Neuron (in vitro differentiated cells): Measurements from ENCODE around the gene LRRC38.
"Not testable (repeated sequence)": the region's sequence is repeated elsewhere in the genome, so short reads cannot be mapped to it uniquely, and the experiment has no call there.

Experiments
- H2AFZ ChIP-seq: one replicate; pipeline ENCODE4 v1.6.1; 2013; ENCODE audit warnings: low read depth, mild to moderate bottlenecking, inconsistent platforms, low read length, moderate library complexity
- H3K27me3 ChIP-seq: one replicate; pipeline ENCODE4 v1.6.1; 2013; ENCODE audit warnings: low read length; ENCODE audit not compliant: insufficient read depth
- H3K36me3 ChIP-seq: one replicate; pipeline ENCODE4 v1.6.1; 2013; ENCODE audit warnings: low read length; ENCODE audit not compliant: insufficient read depth
- H3K4me1 ChIP-seq: one replicate; pipeline ENCODE4 v1.6.1; 2013; ENCODE audit warnings: low read length; ENCODE audit not compliant: insufficient read depth
- H3K4me3 ChIP-seq: 2 replicates; pipeline ENCODE4 v1.5.1; 2013; ENCODE audit warnings: mild to moderate bottlenecking, low read length, moderate library complexity
- H3K9me3 ChIP-seq: one replicate; pipeline ENCODE4 v1.6.1; 2013; ENCODE audit warnings: low read length

Gene LRRC38

GRCh38 chr1:13482600-13482999, 31.2 kb downstream of the LRRC38 start:
- H3K36me3 ChIP-seq: no peaks in the 10 kb centered on the region
- H2AFZ ChIP-seq: no peak overlapping the region
- no peaks in the 10 kb centered on the region for H3K4me1 ChIP-seq
- H3K27me3 ChIP-seq: no peaks in the 10 kb centered on the region
- H3K9me3 ChIP-seq: peaks cover 2% of the 10 kb centered on the region
- H3K4me3 ChIP-seq: no peak overlapping the region

- H3K36me3 ChIP-seq: no peaks in the 10 kb centered on the region
- peaks cover 2% of the 10 kb centered on the region for H3K9me3 ChIP-seq
- no peak overlapping the region for H2AFZ ChIP-seq
- H3K27me3 ChIP-seq: no peaks in the 10 kb centered on the region
- no peaks in the 10 kb centered on the region for H3K4me1 ChIP-seq
- no peak overlapping the region for H3K4me3 ChIP-seq
Observed at GRCh38 chr1:13479171-13479856, 34.5 kb downstream of the LRRC38 start.

- no peaks in the 10 kb centered on the region for H3K4me1 ChIP-seq
- H3K9me3 ChIP-seq: peaks cover 2% of the 10 kb centered on the region
- no peaks in the 10 kb centered on the region for H3K36me3 ChIP-seq
- H3K4me3 ChIP-seq: no peak overlapping the region
- no peak overlapping the region for H2AFZ ChIP-seq
- H3K27me3 ChIP-seq: no peaks in the 10 kb centered on the region
Observed at GRCh38 chr1:13478692-13479091, 35.1 kb downstream of the LRRC38 start.

GRCh38 chr1:13469343-13469742, 44.5 kb downstream of the LRRC38 start:
- no peak overlapping the region for H3K4me3 ChIP-seq
- no peaks in the 10 kb centered on the region for H3K36me3 ChIP-seq
- H3K9me3 ChIP-seq: no peaks in the 10 kb centered on the region
- no peaks in the 10 kb centered on the region for H3K4me1 ChIP-seq
- H2AFZ ChIP-seq: no peak overlapping the region
- H3K27me3 ChIP-seq: no peaks in the 10 kb centered on the region

GRCh38 chr1:13465515-13465914, 48.3 kb downstream of the LRRC38 start:
- Histone ChIP-seq H2AFZ (no peak overlapping the region), H3K4me1 (no peaks in the 10 kb centered on the region), H3K4me3 (no peak overlapping the region), H3K36me3 (no peaks in the 10 kb centered on the region), H3K27me3 (peaks cover 5% of the 10 kb centered on the region), H3K9me3 (no peaks in the 10 kb centered on the region)

GRCh38 chr1:13462682-13463081, 51.1 kb downstream of the LRRC38 start:
- H2AFZ ChIP-seq: no peak overlapping the region
- H3K9me3 ChIP-seq: no peaks in the 10 kb centered on the region
- H3K4me1 ChIP-seq: no peaks in the 10 kb centered on the region
- H3K27me3 ChIP-seq: peaks cover 5% of the 10 kb centered on the region
- no peak overlapping the region for H3K4me3 ChIP-seq
- no peaks in the 10 kb centered on the region for H3K36me3 ChIP-seq

- no peaks in the 10 kb centered on the region for H3K4me1 ChIP-seq
- H3K27me3 ChIP-seq: peaks cover 5% of the 10 kb centered on the region
- no peaks in the 10 kb centered on the region for H3K36me3 ChIP-seq
- H2AFZ ChIP-seq: no peak overlapping the region
- H3K4me3 ChIP-seq: no peak overlapping the region
- no peaks in the 10 kb centered on the region for H3K9me3 ChIP-seq
Observed at GRCh38 chr1:13461977-13462376, 51.8 kb downstream of the LRRC38 start.

GRCh38 chr1:13456904-13457532, 56.8 kb downstream of the LRRC38 start:
- H3K4me1 ChIP-seq: no peaks in the 10 kb centered on the region
- H2AFZ ChIP-seq: no peak overlapping the region
- H3K27me3 ChIP-seq: peaks cover 3% of the 10 kb centered on the region
- H3K36me3 ChIP-seq: no peaks in the 10 kb centered on the region
- H3K4me3 ChIP-seq: no peak overlapping the region
- H3K9me3 ChIP-seq: no peaks in the 10 kb centered on the region

- Histone ChIP-seq H3K36me3 (no peaks in the 10 kb centered on the region), H2AFZ (no peak overlapping the region), H3K4me3 (no peak overlapping the region), H3K9me3 (no peaks in the 10 kb centered on the region), H3K27me3 (peaks cover 3% of the 10 kb centered on the region), H3K4me1 (no peaks in the 10 kb centered on the region)
Observed at GRCh38 chr1:13451399-13451965, 62.3 kb downstream of the LRRC38 start.

- Histone ChIP-seq H3K4me1 (no peaks in the 10 kb centered on the region), H3K4me3 (no peak overlapping the region), H3K27me3 (peaks cover 3% of the 10 kb centered on the region), H3K36me3 (no peaks in the 10 kb centered on the region), H3K9me3 (no peaks in the 10 kb centered on the region), H2AFZ (no peak overlapping the region)
Observed at GRCh38 chr1:13450204-13450603, 63.6 kb downstream of the LRRC38 start.

- H3K36me3 ChIP-seq: no peaks in the 10 kb centered on the region
- no peak overlapping the region for H2AFZ ChIP-seq
- H3K4me3 ChIP-seq: no peak overlapping the region
- peaks cover 7% of the 10 kb centered on the region for H3K4me1 ChIP-seq
- no peaks in the 10 kb centered on the region for H3K27me3 ChIP-seq
- H3K9me3 ChIP-seq: no peaks in the 10 kb centered on the region
Observed at GRCh38 chr1:13443335-13443979, 70.3 kb downstream of the LRRC38 start.

- not testable (repeated sequence) for H3K4me3 ChIP-seq, H3K27me3 ChIP-seq, H3K9me3 ChIP-seq, H3K36me3 ChIP-seq, H2AFZ ChIP-seq, H3K4me1 ChIP-seq
Observed at GRCh38 chr1:13439104-13439783, 74.6 kb downstream of the LRRC38 start.

- H3K36me3 ChIP-seq: no peaks in the 10 kb centered on the region
- no peaks in the 10 kb centered on the region for H3K4me1 ChIP-seq
- no peaks in the 10 kb centered on the region for H3K9me3 ChIP-seq
- H2AFZ ChIP-seq: no peak overlapping the region
- no peaks in the 10 kb centered on the region for H3K27me3 ChIP-seq
- no peak overlapping the region for H3K4me3 ChIP-seq
Observed at GRCh38 chr1:13435458-13435857, 78.3 kb downstream of the LRRC38 start.
